Peyer's patch (tissue), 4 donors: ENCODE data around the gene RAB28. TPM values are rescaled to one million over a fixed set of nuclear protein-coding genes. Genes with fewer than 3 reads are reported as not detected.

ENCODE experiments used
- DNase-seq, 3 donors: peaks; one replicate each; pipeline ENCODE4 v3.0.0-alpha.2; 2017 to 2019
- H3K27ac ChIP-seq, 4 donors: fragments of 200-600 bp; sonication (generic); one replicate each; pipeline ENCODE4 v1.5.1; 2016 to 2019
- H3K27me3 ChIP-seq, 2 donors: fragments of 200-600 bp; sonication (generic); one replicate each; pipeline ENCODE4 v1.5.1; 2019
- H3K36me3 ChIP-seq, 3 donors: fragments of 200-600 bp; sonication (generic); one replicate each; pipeline ENCODE4 v1.5.1; 2016 to 2019
- H3K4me1 ChIP-seq, 4 donors: fragments of 200-600 bp; sonication (generic); one replicate each; pipeline ENCODE4 v1.5.1; 2016 to 2019
- H3K4me3 ChIP-seq, 4 donors: fragments of 200-600 bp; sonication (generic); 1 replicate in 3 of 4; 2 replicates in 1 of 4; pipeline ENCODE4 v1.5.1; 2016 to 2019; ENCODE audit warnings: mild to moderate bottlenecking in 1 of 4
- H3K9me3 ChIP-seq, 4 donors: fragments of 200-600 bp; sonication (generic); one replicate each; pipeline ENCODE4 v1.5.1; 2016 to 2019; ENCODE audit warnings: mild to moderate bottlenecking in 1 of 4
- POLR2A ChIP-seq, 2 donors: fragments of 450-650 bp; IDR thresholded peaks; one replicate each; pipeline ENCODE4 v1.5.1; 2017; ENCODE audit warnings: antibody characterized with exemption in 2 of 2, mild to moderate bottlenecking in 2 of 2, moderate library complexity in 2 of 2
- total RNA-seq, 4 donors: library from RNA; depleted of rRNA; stranded (reverse); fragments of >200 nt; gene quantifications; one replicate each; pipeline ENCODE4 v1.1.0, GENCODE V29; 2016
- TF ChIP-seq, protein P1 (sequence below), 6 experiments: fragments of 450-650 bp in 4 of 6; fragments of 200-600 bp in 2 of 6; sonication (generic) in 1 of 6; IDR thresholded peaks; one replicate each; pipeline ENCODE4 v1.5.1; 2017 to 2019; ENCODE audit warnings: antibody characterized with exemption in 6 of 6, mild to moderate bottlenecking in 3 of 6, moderate library complexity in 1 of 6

Gene RAB28
- total RNA-seq, 4 donors from 2014 or later: 11.2 to 24.8 (median 12.4) TPM

DNA sequence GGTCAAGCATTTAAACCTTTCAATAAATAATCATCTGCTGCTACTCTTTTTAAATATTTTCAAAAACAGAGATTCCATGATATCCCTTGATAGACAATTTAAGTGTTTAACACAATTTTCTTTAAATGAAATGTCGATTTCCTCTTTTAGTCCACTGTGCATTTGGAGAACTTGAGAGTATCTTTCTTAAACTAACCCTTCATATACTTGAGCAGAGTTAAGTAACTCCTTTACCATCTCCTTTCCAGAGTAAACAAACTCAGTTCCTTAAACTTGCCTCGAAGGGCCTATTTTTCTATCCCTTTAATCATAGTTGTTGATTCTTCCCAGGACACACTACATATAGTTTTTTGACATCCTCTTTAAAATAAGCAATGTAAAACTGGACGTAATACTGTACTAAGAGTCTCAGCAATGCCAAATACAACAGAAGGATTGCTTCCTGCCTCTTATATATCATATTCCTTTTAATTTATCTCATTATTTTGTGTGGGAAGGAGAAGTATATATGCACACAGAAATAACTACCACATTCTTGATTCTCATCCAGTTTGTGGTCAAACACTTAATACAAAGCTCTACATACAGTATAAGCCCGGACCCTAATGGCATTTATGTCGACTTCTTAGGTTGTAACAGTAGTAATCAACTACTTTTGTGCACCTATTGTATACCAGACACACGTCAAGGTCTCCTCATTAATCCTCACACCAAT lies 22.8 kb downstream of the RAB28 start:
- no peak overlapping the region for H3K27ac ChIP-seq
- H3K36me3 ChIP-seq: peaks cover 0 to 13% (median 0%) of the 10 kb centered on the region in 3 donors
- TF ChIP-seq, protein P1, sequence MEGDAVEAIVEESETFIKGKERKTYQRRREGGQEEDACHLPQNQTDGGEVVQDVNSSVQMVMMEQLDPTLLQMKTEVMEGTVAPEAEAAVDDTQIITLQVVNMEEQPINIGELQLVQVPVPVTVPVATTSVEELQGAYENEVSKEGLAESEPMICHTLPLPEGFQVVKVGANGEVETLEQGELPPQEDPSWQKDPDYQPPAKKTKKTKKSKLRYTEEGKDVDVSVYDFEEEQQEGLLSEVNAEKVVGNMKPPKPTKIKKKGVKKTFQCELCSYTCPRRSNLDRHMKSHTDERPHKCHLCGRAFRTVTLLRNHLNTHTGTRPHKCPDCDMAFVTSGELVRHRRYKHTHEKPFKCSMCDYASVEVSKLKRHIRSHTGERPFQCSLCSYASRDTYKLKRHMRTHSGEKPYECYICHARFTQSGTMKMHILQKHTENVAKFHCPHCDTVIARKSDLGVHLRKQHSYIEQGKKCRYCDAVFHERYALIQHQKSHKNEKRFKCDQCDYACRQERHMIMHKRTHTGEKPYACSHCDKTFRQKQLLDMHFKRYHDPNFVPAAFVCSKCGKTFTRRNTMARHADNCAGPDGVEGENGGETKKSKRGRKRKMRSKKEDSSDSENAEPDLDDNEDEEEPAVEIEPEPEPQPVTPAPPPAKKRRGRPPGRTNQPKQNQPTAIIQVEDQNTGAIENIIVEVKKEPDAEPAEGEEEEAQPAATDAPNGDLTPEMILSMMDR (IDR thresholded peaks at IDR 0.05): no peak
- TF ChIP-seq POLR2A (IDR thresholded peaks at IDR 0.05): no peak
- no peaks in the 10 kb centered on the region for H3K4me1 ChIP-seq
- H3K27me3 ChIP-seq: no peaks in the 10 kb centered on the region
- no peaks in the 10 kb centered on the region for H3K9me3 ChIP-seq
- no peak for DNase-seq
- H3K4me3 ChIP-seq: no peak overlapping the region

DNA sequence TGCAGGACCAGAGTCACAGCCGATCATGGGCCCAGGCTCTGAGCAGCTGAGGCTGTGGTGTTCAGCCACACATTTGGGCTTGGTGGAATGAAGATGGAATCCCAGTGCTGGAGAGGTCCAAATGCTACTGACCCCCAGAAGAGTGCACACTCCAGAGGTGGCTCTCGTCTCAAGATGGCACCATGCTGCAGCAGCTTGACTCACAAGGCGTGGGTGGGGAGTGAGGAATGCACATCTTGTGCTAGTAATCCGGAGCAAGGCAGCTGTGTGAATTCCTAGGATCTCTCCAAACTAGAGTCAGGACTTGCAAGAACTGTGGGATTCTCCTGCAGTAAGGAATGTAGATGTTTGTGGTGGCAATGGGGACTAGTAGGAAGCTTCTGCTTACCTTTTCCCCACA lies 28.7 kb downstream of the RAB28 start:
- Histone ChIP-seq H3K4me3 (no peak overlapping the region), H3K36me3 (peaks cover 0 to 29% (median 0%) of the 10 kb centered on the region in 3 donors), H3K27ac (no peak overlapping the region), H3K4me1 (no peaks in the 10 kb centered on the region), H3K27me3 (no peaks in the 10 kb centered on the region), H3K9me3 (no peaks in the 10 kb centered on the region)
- TF ChIP-seq POLR2A (IDR thresholded peaks at IDR 0.05): no peak
- TF ChIP-seq, protein P1 (IDR thresholded peaks at IDR 0.05): no peak
- no peak for DNase-seq

DNA sequence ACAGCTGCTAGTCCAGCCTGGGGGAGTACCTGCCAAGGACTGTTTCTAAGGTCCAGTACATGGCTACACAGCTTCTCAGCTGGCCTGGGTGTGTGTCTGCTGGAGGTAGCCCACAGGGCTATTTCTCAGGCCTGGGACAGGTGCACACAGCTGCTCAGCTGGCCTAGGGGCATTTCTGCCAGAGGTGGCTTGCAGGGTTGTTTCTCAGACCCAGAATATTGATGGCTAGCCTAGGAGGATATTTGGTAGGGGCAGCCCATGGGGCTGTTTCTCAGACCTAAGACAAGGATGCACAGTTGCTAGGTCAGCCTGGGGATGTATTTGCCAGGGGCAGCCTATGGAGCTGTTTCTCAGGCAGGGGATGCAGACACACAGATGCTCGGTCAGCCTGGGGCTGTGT lies 29.4 kb downstream of the RAB28 start:
- TF ChIP-seq, protein P1 (IDR thresholded peaks at IDR 0.05): no peak
- TF ChIP-seq POLR2A (IDR thresholded peaks at IDR 0.05): no peak

DNA sequence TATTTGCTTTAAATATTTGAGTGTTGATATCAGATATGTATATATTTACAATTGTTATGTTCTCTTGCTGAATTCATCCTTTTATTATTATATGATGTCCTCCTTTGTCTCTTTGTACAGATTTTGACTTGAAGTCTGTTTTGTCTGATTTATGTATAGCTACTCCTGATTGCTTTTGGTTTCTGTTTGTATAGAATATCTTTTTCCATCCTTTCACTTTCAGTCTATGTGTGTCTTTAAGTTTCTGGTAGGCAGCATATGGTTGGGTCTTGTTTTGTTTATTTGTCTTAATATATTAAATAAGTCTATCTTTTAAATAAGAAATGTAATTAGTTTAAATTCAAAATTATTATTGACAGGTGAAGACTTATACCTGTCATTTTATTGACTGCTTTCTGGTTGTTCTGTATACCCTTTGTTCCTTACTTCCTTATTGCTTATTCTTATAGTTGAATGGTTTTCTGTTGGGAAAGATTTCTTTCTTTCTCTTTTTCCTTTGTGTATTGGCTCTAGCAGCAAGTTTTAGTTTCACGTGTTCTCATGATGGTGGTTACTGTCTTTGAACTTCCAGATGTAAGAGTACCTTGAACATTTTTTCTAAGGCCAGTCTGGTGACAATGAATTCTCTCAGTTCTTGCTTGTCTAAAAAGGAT lies 31.1 kb downstream of the RAB28 start:
- no peak for DNase-seq
- TF ChIP-seq POLR2A (IDR thresholded peaks at IDR 0.05): no peak
- TF ChIP-seq, protein P1 (IDR thresholded peaks at IDR 0.05): no peak

More for the DNA sequence above, 29.4 kb downstream of the RAB28 start:
- no peak for DNase-seq
- Histone ChIP-seq H3K4me1 (no peaks in the 10 kb centered on the region), H3K9me3 (no peaks in the 10 kb centered on the region), H3K27ac (no peak overlapping the region), H3K27me3 (no peaks in the 10 kb centered on the region), H3K4me3 (no peak overlapping the region), H3K36me3 (peaks cover 0 to 22% (median 0%) of the 10 kb centered on the region in 3 donors)

DNA sequence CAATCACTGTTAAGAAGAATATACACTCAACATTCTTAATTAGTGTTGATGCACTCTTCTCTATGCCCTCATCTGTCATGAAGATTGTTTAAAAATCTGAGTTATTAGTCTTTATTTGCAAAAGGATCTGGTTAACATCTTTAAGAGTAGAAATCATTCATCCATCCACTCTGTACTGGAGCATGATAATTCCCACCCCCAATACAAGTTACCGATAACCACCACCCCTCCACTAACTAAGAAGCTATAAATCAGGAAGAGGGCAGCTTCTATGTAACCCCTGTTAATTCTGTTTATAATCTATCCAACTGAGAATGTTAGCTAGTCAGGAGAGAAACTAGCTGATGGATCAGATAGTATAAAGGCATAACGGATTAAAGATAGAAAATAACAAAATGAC lies 34.5 kb downstream of the RAB28 start:
- Histone ChIP-seq H3K36me3 (peaks cover 0 to 3% (median 0%) of the 10 kb centered on the region in 3 donors), H3K9me3 (no peaks in the 10 kb centered on the region), H3K4me3 (no peak overlapping the region), H3K4me1 (no peaks in the 10 kb centered on the region), H3K27me3 (no peaks in the 10 kb centered on the region), H3K27ac (no peak overlapping the region)
- TF ChIP-seq, protein P1 (IDR thresholded peaks at IDR 0.05): no peak
- TF ChIP-seq POLR2A (IDR thresholded peaks at IDR 0.05): no peak
- DNase-seq: no peak

More for the DNA sequence above, 31.1 kb downstream of the RAB28 start:
- Histone ChIP-seq H3K36me3 (peaks cover 0 to 15% (median 0%) of the 10 kb centered on the region in 3 donors), H3K4me1 (no peaks in the 10 kb centered on the region), H3K9me3 (no peaks in the 10 kb centered on the region), H3K27me3 (no peaks in the 10 kb centered on the region), H3K27ac (no peak overlapping the region), H3K4me3 (no peak overlapping the region)
